HCT116 (cell line): ENCODE measurements around the gene CLASP2. TPM values are rescaled to one million over a fixed set of nuclear protein-coding genes. Genes with fewer than 3 reads are reported as not detected.
"Not testable (repeated sequence)": the region's sequence is repeated elsewhere in the genome, so short reads cannot be mapped to it uniquely, and the experiment has no call there.

Experiments used
- ATAC-seq: fragments of 200-7000 bp; cut with Tn5 transposase; 2 replicates; pipeline ENCODE4 v1.9.1; 2020; ENCODE audit warnings: mild to moderate bottlenecking, moderate library complexity
- BruUV-seq: library from RNA; stranded (reverse); fragments of 400-500 nt; replicated peaks from 2 replicates; lab custom pipeline; 2021; lab: Mats Ljungman, UMichigan
- CTCF ChIA-PET: fragments of 300-600 bp; sonication (Branson Sonifier 250); formaldehyde crosslinking; loops from one replicate; lab custom pipeline; 2021; ENCODE audit warnings: antibody characterized with exemption; lab: Charles Lee
- POLR2A ChIA-PET: fragments of 300-600, 350-600 bp; sonication (Branson Sonifier 250); formaldehyde crosslinking; loops from one replicate; lab custom pipeline; 2021; ENCODE audit warnings: antibody characterized with exemption; lab: Charles Lee
- RAD21 ChIA-PET, 2 experiments: fragments of 300-600 bp; sonication (Branson Sonifier 250); formaldehyde crosslinking; loops; one replicate each; lab custom pipeline; 2023; ENCODE audit warnings: low total read pairs in 2 of 2; ENCODE audit not compliant: uncharacterized antibody in 2 of 2, unreplicated experiment in 2 of 2, low non-redundant PET in 1 of 2; lab: Charles Lee
- DNase-seq: peaks from one replicate; pipeline ENCODE4 v3.0.0-alpha.2; 2010; ENCODE audit warnings: low read depth, low spot score
- H2AFZ ChIP-seq: fragments of 200-600 bp; shearing (Covaris generic), sonication (generic); 2 replicates; pipeline ENCODE4 v1.6.1; 2017; ENCODE audit warnings: low read depth, mixed run types, mixed read lengths, antibody characterized with exemption, low read length; ENCODE audit not compliant: poor library complexity, severe bottlenecking
- H3K27ac ChIP-seq: 2 replicates; pipeline ENCODE4 v1.5.1; 2012; ENCODE audit warnings: low read depth, low read length
- H3K27me3 ChIP-seq: fragments of 200-600 bp; sonication (generic); 2 replicates; pipeline ENCODE4 v1.6.1; 2016; ENCODE audit warnings: mixed run types, low read length, mixed read lengths; ENCODE audit not compliant: insufficient read depth
- H3K36me3 ChIP-seq, 2 experiments: fragments of 200-500 bp in 1 of 2; fragments of 200-600 bp in 1 of 2; sonication (Bioruptor generic) in 1 of 2; sonication (generic) in 1 of 2; 2 replicates each; pipeline versions ENCODE4 v1.5.1 to v1.6.1; 2014 to 2016; ENCODE audit warnings: low read length in 2 of 2, inconsistent platforms in 1 of 2, mixed read lengths in 1 of 2, mixed run types in 1 of 2; ENCODE audit not compliant: insufficient read depth in 2 of 2, control insufficient read depth in 1 of 2
- H3K4me1 ChIP-seq, 2 experiments: fragments of 200-600 bp in 1 of 2; sonication (generic) in 1 of 2; 2 replicates each; pipeline versions ENCODE4 v1.5.1 to v1.6.1; 2012 to 2017; ENCODE audit warnings: low read length in 2 of 2, inconsistent platforms in 1 of 2, mild to moderate bottlenecking in 1 of 2, mixed read lengths in 1 of 2, mixed run types in 1 of 2, moderate library complexity in 1 of 2; ENCODE audit not compliant: insufficient read depth in 2 of 2, control insufficient read depth in 1 of 2
- H3K4me2 ChIP-seq: fragments of 200-600 bp; sonication (generic); 2 replicates; pipeline ENCODE4 v1.6.1; 2017; ENCODE audit warnings: mixed run types, low read length, mixed read lengths
- H3K4me3 ChIP-seq, 2 experiments: fragments of 200-600 bp in 1 of 2; sonication (generic) in 1 of 2; replicated peaks in 1 of 2; 2 replicates each; pipeline ENCODE4 v1.5.1; 2011 to 2016; ENCODE audit warnings: low read length in 2 of 2, control low read depth in 1 of 2, low read depth in 1 of 2, mild to moderate bottlenecking in 1 of 2, mixed read lengths in 1 of 2, mixed run types in 1 of 2
- H3K79me2 ChIP-seq: fragments of 200-600 bp; sonication (generic); 2 replicates; pipeline ENCODE4 v1.6.1; 2017; ENCODE audit warnings: mild to moderate bottlenecking, mixed run types, low read length, moderate library complexity, mixed read lengths; ENCODE audit not compliant: insufficient read depth
- H3K9ac ChIP-seq: fragments of 200-600 bp; sonication (generic); 2 replicates; pipeline ENCODE4 v1.6.1; 2016; ENCODE audit warnings: low read length, mixed read lengths
- H3K9me2 ChIP-seq: fragments of 200-600 bp; sonication (generic), shearing (Covaris generic); 2 replicates; pipeline ENCODE4 v1.6.1; 2017; ENCODE audit warnings: mixed run types, mild to moderate bottlenecking, moderate library complexity; ENCODE audit not compliant: insufficient read depth
- H3K9me3 ChIP-seq, 2 experiments: fragments of 200-500 bp in 1 of 2; fragments of 200-600 bp in 1 of 2; sonication (Bioruptor generic) in 1 of 2; sonication (generic) in 1 of 2; 2 replicates each; pipeline ENCODE4 v1.6.1; 2014 to 2017; ENCODE audit warnings: low read length in 2 of 2, mixed read lengths in 2 of 2, inconsistent platforms in 1 of 2, low read depth in 1 of 2, mild to moderate bottlenecking in 1 of 2, mixed run types in 1 of 2, moderate library complexity in 1 of 2; ENCODE audit not compliant: control insufficient read depth in 1 of 2, insufficient read depth in 1 of 2
- H4K20me1 ChIP-seq: fragments of 200-600 bp; sonication (generic), shearing (Covaris generic); 2 replicates; pipeline ENCODE4 v1.6.1; 2017; ENCODE audit warnings: mixed run types, mild to moderate bottlenecking, moderate library complexity; ENCODE audit not compliant: insufficient read depth
- ATF3 ChIP-seq: IDR thresholded peaks from 2 replicates; pipeline ENCODE4 v1.6.1; 2012
- CBX3 ChIP-seq: IDR thresholded peaks from 2 replicates; pipeline ENCODE4 v1.6.1; 2012; ENCODE audit warnings: low read depth
- CEBPB ChIP-seq: IDR thresholded peaks from 2 replicates; pipeline ENCODE4 v1.6.1; 2012; ENCODE audit warnings: low read depth
- CTCF ChIP-seq, 3 experiments: fragments of 200-600 bp in 1 of 3; sonication (generic) in 1 of 3; IDR thresholded peaks in 2 of 3; conservative IDR thresholded peaks in 1 of 3; 2 replicates each; pipeline ENCODE4 v1.5.1; 2012 to 2017; ENCODE audit warnings: low read depth in 2 of 3, low read length in 2 of 3, antibody characterized with exemption in 1 of 3, borderline replicate concordance in 1 of 3, control low read depth in 1 of 3, mild to moderate bottlenecking in 1 of 3, mixed read lengths in 1 of 3, mixed run types in 1 of 3, moderate library complexity in 1 of 3; ENCODE audit not compliant: insufficient read depth in 1 of 3
- EGR1 ChIP-seq: IDR thresholded peaks from 2 replicates; pipeline ENCODE4 v1.6.1; 2012; ENCODE audit warnings: low read depth
- ELF1 ChIP-seq: IDR thresholded peaks from 2 replicates; pipeline ENCODE4 v1.6.1; 2012; ENCODE audit warnings: low read depth, borderline replicate concordance
- EZH2 ChIP-seq: fragments of 200-600 bp; sonication (generic); IDR thresholded peaks from 2 replicates; pipeline ENCODE4 v1.6.1; 2017; ENCODE audit warnings: antibody characterized with exemption, mixed run types
- FOSL1 ChIP-seq: IDR thresholded peaks from 2 replicates; pipeline ENCODE4 v1.6.1; 2012; ENCODE audit warnings: low read depth
- MAX ChIP-seq: IDR thresholded peaks from 2 replicates; pipeline ENCODE4 v1.6.1; 2012
- POLR2A ChIP-seq: IDR thresholded peaks from 2 replicates; pipeline ENCODE4 v1.7.0; 2011; ENCODE audit warnings: borderline replicate concordance; ENCODE audit not compliant: insufficient read depth, insufficient read length; ENCODE audit errors: extremely low read depth
- POLR2AphosphoS5 ChIP-seq: IDR thresholded peaks from 2 replicates; pipeline ENCODE4 v1.6.1; 2011; ENCODE audit warnings: mild to moderate bottlenecking, low read depth, low read length, moderate library complexity
- RAD21 ChIP-seq: IDR thresholded peaks from 2 replicates; pipeline ENCODE4 v1.6.1; 2012; ENCODE audit warnings: low read depth, mild to moderate bottlenecking
- REST ChIP-seq: IDR thresholded peaks from 2 replicates; pipeline ENCODE4 v1.6.1; 2012; ENCODE audit warnings: low read depth
- SRF ChIP-seq: IDR thresholded peaks from 2 replicates; pipeline ENCODE4 v1.6.1; 2012; ENCODE audit warnings: low read depth
- TCF7L2 ChIP-seq: IDR thresholded peaks from 2 replicates; pipeline ENCODE4 v1.7.0; 2011; ENCODE audit warnings: borderline replicate concordance, inconsistent platforms; ENCODE audit not compliant: insufficient read depth, insufficient read length; ENCODE audit errors: extremely low read depth
- YY1 ChIP-seq: IDR thresholded peaks from 2 replicates; pipeline ENCODE4 v1.6.1; 2011; ENCODE audit warnings: low read length, low read depth, moderate library complexity, mild to moderate bottlenecking; ENCODE audit not compliant: insufficient replicate concordance; ENCODE audit errors: extremely low read depth
- ZFX ChIP-seq: fragments of 450-650 bp; IDR thresholded peaks from 2 replicates; pipeline ENCODE4 v1.6.1; 2017
- intact Hi-C: fragments of 100-400 bp; cut with micrococcal nuclease; formaldehyde crosslinking; loops from 2 replicates; pipeline ENCODE4 v1.10.0; 2022
- total RNA-seq: library from RNA; stranded (reverse); gene quantifications from one replicate; pipeline ENCODE4 v1.2.1, GENCODE V29; 2021; ENCODE audit not compliant: unreplicated experiment

Gene CLASP2
- total RNA-seq, 1 experiment from 2014 or later, result 36.3 TPM

- intact Hi-C loops, H4K20me1 ChIP-seq, CTCF ChIA-PET, H3K4me1 ChIP-seq, H3K9me2 ChIP-seq, H3K9me3 ChIP-seq, BruUV-seq, RAD21 ChIA-PET, H3K27ac ChIP-seq, H3K9ac ChIP-seq, H3K4me2 ChIP-seq, ATAC-seq, H3K79me2 ChIP-seq, POLR2A ChIA-PET, H2AFZ ChIP-seq, DNase-seq, H3K36me3 ChIP-seq, H3K27me3 ChIP-seq, H3K4me3 ChIP-seq: not testable (repeated sequence)
Observed at GRCh38 chr3:33673436-33673835, 44.6 kb downstream of the CLASP2 start.

GRCh38 chr3:33668618-33669017, 49.4 kb downstream of the CLASP2 start:
- ChIA-PET POLR2A (no interaction called here), CTCF (no interaction called here), RAD21 (no interaction called here)
- no peak for DNase-seq
- H3K9ac ChIP-seq, result no peak overlapping the region
- H3K4me2 ChIP-seq, result no peak overlapping the region
- no TSS peak for BruUV-seq
- no peaks in the 10 kb centered on the region for H4K20me1 ChIP-seq
- no peaks in the 10 kb centered on the region for H3K9me3 ChIP-seq
- no peaks in the 10 kb centered on the region for H3K27me3 ChIP-seq
- no peak overlapping the region for H2AFZ ChIP-seq
- no peaks in the 10 kb centered on the region for H3K36me3 ChIP-seq
- H3K9me2 ChIP-seq, result no peaks in the 10 kb centered on the region
- H3K27ac ChIP-seq, result no peak overlapping the region
- no peak overlapping the region for H3K4me3 ChIP-seq
- intact Hi-C loops, result no loop called here
- ATAC-seq, result no peak
- no peaks in the 10 kb centered on the region for H3K79me2 ChIP-seq
- peaks cover 0 to 7% of the 10 kb centered on the region in 2 experiments; a peak in 2 of 4 replicates for H3K4me1 ChIP-seq
- TF ChIP-seq CTCF (IDR thresholded peaks at IDR 0.05 in 2 of 3, conservative IDR thresholded peaks at IDR 0.05 in 1 of 3; ENCODE audit: borderline replicate concordance in 1 of 3, insufficient read depth in 1 of 3, low read depth in 2 of 3, low read length in 2 of 3), result no peak
- TF ChIP-seq POLR2AphosphoS5, result no peak
- TF ChIP-seq ELF1, result no peak
- TF ChIP-seq MAX, result no peak
- TF ChIP-seq REST, result no peak
- no peak for TF ChIP-seq SRF
- TF ChIP-seq ATF3, result no peak
- TF ChIP-seq EGR1, result no peak
- no peak for TF ChIP-seq CBX3
- TF ChIP-seq ZFX, result no peak
- no peak for TF ChIP-seq FOSL1
- no peak for TF ChIP-seq TCF7L2
- no peak for TF ChIP-seq POLR2A
- TF ChIP-seq RAD21, result no peak
- TF ChIP-seq EZH2, result no peak
- no peak for TF ChIP-seq CEBPB
- no peak for TF ChIP-seq YY1
